ENCODE data around the gene UVRAG. TPM values are rescaled to one million over a fixed set of nuclear protein-coding genes. Genes with fewer than 3 reads are reported as not detected.

The UVRAG gene
- total and polyA plus RNA-seq, 10 donors: 13.8 to 80.8 (median 42.9) TPM

DNA sequence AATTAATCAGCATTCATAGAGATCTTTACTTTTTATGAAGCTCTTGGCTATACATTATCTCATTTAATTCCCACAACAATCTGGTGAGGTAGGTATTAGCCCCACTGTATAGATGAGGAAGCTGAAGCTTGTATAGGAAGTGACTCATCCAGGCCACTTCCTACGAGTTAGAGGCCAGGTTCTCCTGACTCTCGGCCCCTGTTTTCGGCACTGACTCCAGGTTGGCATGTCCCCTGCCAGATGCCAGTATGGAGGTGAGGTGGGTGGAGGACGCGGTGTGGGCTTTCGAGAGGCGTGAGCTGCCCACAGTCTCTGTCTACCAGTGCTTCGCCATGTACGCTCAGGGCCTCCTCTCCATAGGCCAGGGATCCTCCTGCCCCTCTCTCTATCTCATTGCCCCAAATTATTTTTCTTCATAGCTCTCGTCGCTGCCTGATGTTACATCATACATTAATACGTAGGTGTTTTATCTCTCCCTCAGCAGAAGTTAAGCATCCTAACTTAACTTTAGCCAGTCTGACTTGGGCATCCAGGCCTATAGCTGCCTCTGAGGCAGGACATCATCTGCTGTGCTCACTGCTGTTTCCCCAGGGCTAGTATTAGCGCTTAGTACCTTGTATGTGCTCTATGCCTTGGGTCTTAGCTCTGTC, 37.4 kb upstream of the UVRAG start:
- WGBS, 5 donors: 69 to 83% (median 76%) methylated on average over 13 of the region's 13 CpGs
- peak overlapping the region in 1 of 8 donors; percentile 51 for H3K4me3 ChIP-seq
- peak overlapping the region in 6 of 8 donors; percentile 58 to 92 (median 78) for H3K27ac ChIP-seq
- H3K4me1 ChIP-seq: peaks cover 3 to 76% (median 32%) of the 10 kb centered on the region in 6 donors
- no peaks in the 10 kb centered on the region for H3K9me3 ChIP-seq
- peak; percentile 81 for DNase-seq
- no peaks in the 10 kb centered on the region for H3K27me3 ChIP-seq (replicated peaks in 1 of 7)
- intact Hi-C loops (cut with DNase I; ENCODE audit: low total_unique reads): no loop called here
- TF ChIP-seq CTCF (IDR thresholded peaks at IDR 0.05 in 8 of 11, conservative IDR thresholded peaks at IDR 0.05 in 3 of 11) (no peak), POLR2AphosphoS5 (IDR thresholded peaks at IDR 0.05) (peak in 2 of 3 donors; percentile 35 to 71), POLR2A (IDR thresholded peaks at IDR 0.05) (no peak)
- H3K36me3 ChIP-seq: no peaks in the 10 kb centered on the region

GRCh38 chr11:75778962-75779361, 36.0 kb upstream of the UVRAG start:
- Histone ChIP-seq H3K4me3 (no peak overlapping the region), H3K4me1 (peaks cover 0 to 63% (median 19%) of the 10 kb centered on the region in 6 donors), H3K9me3 (no peaks in the 10 kb centered on the region), H3K27me3 (replicated peaks in 1 of 7) (no peaks in the 10 kb centered on the region), H3K36me3 (no peaks in the 10 kb centered on the region), H3K27ac (peak overlapping the region in 2 of 8 donors; percentile 83 to 92)
- peak; percentile 64 for DNase-seq
- WGBS, 5 donors: 72 to 93% (median 85%) methylated on average over 5 of the region's 5 CpGs
- no peak for TF ChIP-seq POLR2AphosphoS5 (IDR thresholded peaks at IDR 0.05)
- TF ChIP-seq POLR2A (IDR thresholded peaks at IDR 0.05): no peak
- TF ChIP-seq CTCF (IDR thresholded peaks at IDR 0.05 in 8 of 11, conservative IDR thresholded peaks at IDR 0.05 in 3 of 11): no peak
- intact Hi-C loops (cut with DNase I; ENCODE audit: low total_unique reads): no loop called here

DNA sequence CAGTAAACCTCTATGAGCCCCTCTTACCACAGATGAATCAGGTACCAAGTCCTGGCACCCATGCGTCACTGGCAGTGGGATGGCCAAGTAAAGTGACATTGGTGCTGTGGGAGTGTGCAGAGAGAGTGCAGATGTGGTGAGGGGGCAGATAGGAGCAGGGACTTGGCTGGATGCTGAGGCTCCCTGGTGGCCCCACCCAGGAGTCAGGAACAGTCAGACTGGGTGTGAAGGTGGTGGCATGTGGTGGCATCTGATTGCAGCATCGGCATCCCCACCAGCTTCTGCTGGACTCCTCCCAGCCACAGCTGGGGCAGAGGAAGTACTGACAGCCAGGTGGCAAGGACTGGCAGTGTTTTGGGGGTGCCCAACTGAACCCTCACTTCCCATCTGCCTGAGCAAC, 35.0 kb upstream of the UVRAG start:
- Histone ChIP-seq H3K4me1 (peaks cover 0 to 53% (median 14%) of the 10 kb centered on the region in 6 donors), H3K27ac (peak overlapping the region in 2 of 8 donors; percentile 83 to 92), H3K9me3 (no peaks in the 10 kb centered on the region), H3K4me3 (no peak overlapping the region), H3K36me3 (peaks cover 0 to 7% (median 0%) of the 10 kb centered on the region in 6 donors), H3K27me3 (replicated peaks in 1 of 7) (no peaks in the 10 kb centered on the region)
- TF ChIP-seq POLR2AphosphoS5 (IDR thresholded peaks at IDR 0.05): no peak
- TF ChIP-seq CTCF (IDR thresholded peaks at IDR 0.05 in 8 of 11, conservative IDR thresholded peaks at IDR 0.05 in 3 of 11): no peak
- no peak for TF ChIP-seq POLR2A (IDR thresholded peaks at IDR 0.05)
- WGBS, 5 donors: 40 to 58% (median 47%) methylated on average over 2 of the region's 2 CpGs
- intact Hi-C loops (cut with DNase I; ENCODE audit: low total_unique reads): no loop called here
- peak; percentile 75 for DNase-seq

- Histone ChIP-seq H3K36me3 (peaks cover 0 to 16% (median 0%) of the 10 kb centered on the region in 6 donors), H3K9me3 (no peaks in the 10 kb centered on the region), H3K27ac (no peak overlapping the region), H3K27me3 (replicated peaks in 1 of 7) (no peaks in the 10 kb centered on the region), H3K4me3 (no peak overlapping the region), H3K4me1 (peaks cover 0 to 43% (median 14%) of the 10 kb centered on the region in 6 donors)
- TF ChIP-seq CTCF (IDR thresholded peaks at IDR 0.05 in 8 of 11, conservative IDR thresholded peaks at IDR 0.05 in 3 of 11) (no peak), POLR2A (IDR thresholded peaks at IDR 0.05) (no peak), POLR2AphosphoS5 (IDR thresholded peaks at IDR 0.05) (no peak)
- 76 to 93% (median 87%) methylated on average over 2 to 3 of the region's 3 CpGs for WGBS, 5 donors
- intact Hi-C loops (cut with DNase I; ENCODE audit: low total_unique reads): no loop called here
- peak; percentile 51 for DNase-seq
Observed at GRCh38 chr11:75780888-75781287, 34.1 kb upstream of the UVRAG start.

All from spleen (tissue), 11 donors.